Peyer's patch (tissue), 4 donors: ENCODE results near the gene IFFO2. TPM values are rescaled to one million over a fixed set of nuclear protein-coding genes. Genes with fewer than 3 reads are reported as not detected.

Source experiments
- DNase-seq, 3 donors: peaks; one replicate each; pipeline ENCODE4 v3.0.0-alpha.2; 2017 to 2019
- H3K27ac ChIP-seq, 4 donors: fragments of 200-600 bp; sonication (generic); one replicate each; pipeline ENCODE4 v1.5.1; 2016 to 2019
- H3K27me3 ChIP-seq, 2 donors: fragments of 200-600 bp; sonication (generic); one replicate each; pipeline ENCODE4 v1.5.1; 2019
- H3K36me3 ChIP-seq, 3 donors: fragments of 200-600 bp; sonication (generic); one replicate each; pipeline ENCODE4 v1.5.1; 2016 to 2019
- H3K4me1 ChIP-seq, 4 donors: fragments of 200-600 bp; sonication (generic); one replicate each; pipeline ENCODE4 v1.5.1; 2016 to 2019
- H3K4me3 ChIP-seq, 4 donors: fragments of 200-600 bp; sonication (generic); 1 replicate in 3 of 4; 2 replicates in 1 of 4; pipeline ENCODE4 v1.5.1; 2016 to 2019; ENCODE audit warnings: mild to moderate bottlenecking in 1 of 4
- H3K9me3 ChIP-seq, 4 donors: fragments of 200-600 bp; sonication (generic); one replicate each; pipeline ENCODE4 v1.5.1; 2016 to 2019; ENCODE audit warnings: mild to moderate bottlenecking in 1 of 4
- CTCF ChIP-seq, 6 experiments: fragments of 450-650 bp in 4 of 6; fragments of 200-600 bp in 2 of 6; sonication (generic) in 1 of 6; IDR thresholded peaks; one replicate each; pipeline ENCODE4 v1.5.1; 2017 to 2019; ENCODE audit warnings: antibody characterized with exemption in 6 of 6, mild to moderate bottlenecking in 3 of 6, moderate library complexity in 1 of 6
- POLR2A ChIP-seq, 2 donors: fragments of 450-650 bp; IDR thresholded peaks; one replicate each; pipeline ENCODE4 v1.5.1; 2017; ENCODE audit warnings: antibody characterized with exemption in 2 of 2, mild to moderate bottlenecking in 2 of 2, moderate library complexity in 2 of 2
- total RNA-seq, 4 donors: library from RNA; depleted of rRNA; stranded (reverse); fragments of >200 nt; gene quantifications; one replicate each; pipeline ENCODE4 v1.1.0, GENCODE V29; 2016

Gene IFFO2
- total RNA-seq, 4 donors from 2014 or later: 1.9 to 14.9 (median 3.8) TPM

GRCh38 chr1:18866846-18867245, 89.6 kb downstream of the IFFO2 start:
- H3K27ac ChIP-seq: no peak overlapping the region
- H3K9me3 ChIP-seq: no peaks in the 10 kb centered on the region
- H3K4me3 ChIP-seq: no peak overlapping the region
- no peaks in the 10 kb centered on the region for H3K27me3 ChIP-seq
- no peaks in the 10 kb centered on the region for H3K4me1 ChIP-seq
- no peak for TF ChIP-seq POLR2A (IDR thresholded peaks at IDR 0.05)
- TF ChIP-seq CTCF (IDR thresholded peaks at IDR 0.05): no peak
- no peak for DNase-seq
- H3K36me3 ChIP-seq: no peaks in the 10 kb centered on the region

GRCh38 chr1:18866314-18866713, 90.2 kb downstream of the IFFO2 start:
- Histone ChIP-seq H3K27me3 (no peaks in the 10 kb centered on the region), H3K9me3 (no peaks in the 10 kb centered on the region), H3K4me3 (no peak overlapping the region), H3K36me3 (no peaks in the 10 kb centered on the region), H3K4me1 (no peaks in the 10 kb centered on the region), H3K27ac (no peak overlapping the region)
- TF ChIP-seq POLR2A (IDR thresholded peaks at IDR 0.05): no peak
- DNase-seq: no peak

GRCh38 chr1:18865176-18865575, 91.3 kb downstream of the IFFO2 start:
- Histone ChIP-seq H3K36me3 (no peaks in the 10 kb centered on the region), H3K4me1 (no peaks in the 10 kb centered on the region), H3K27me3 (no peaks in the 10 kb centered on the region), H3K4me3 (no peak overlapping the region), H3K27ac (no peak overlapping the region), H3K9me3 (no peaks in the 10 kb centered on the region)
- TF ChIP-seq POLR2A (IDR thresholded peaks at IDR 0.05): no peak
- TF ChIP-seq CTCF (IDR thresholded peaks at IDR 0.05): no peak
- DNase-seq: no peak

- no peak for DNase-seq
- no peaks in the 10 kb centered on the region for H3K36me3 ChIP-seq
- H3K9me3 ChIP-seq: no peaks in the 10 kb centered on the region
- no peak overlapping the region for H3K4me3 ChIP-seq
- H3K27me3 ChIP-seq: no peaks in the 10 kb centered on the region
- no peaks in the 10 kb centered on the region for H3K4me1 ChIP-seq
- TF ChIP-seq POLR2A (IDR thresholded peaks at IDR 0.05) (no peak), CTCF (IDR thresholded peaks at IDR 0.05) (no peak)
- H3K27ac ChIP-seq: no peak overlapping the region
These were observed 94.9 kb downstream of the IFFO2 start for GRCh38 chr1:18861590-18861989.

GRCh38 chr1:18861082-18861481, 95.4 kb downstream of the IFFO2 start:
- no peak for TF ChIP-seq CTCF (IDR thresholded peaks at IDR 0.05)
- TF ChIP-seq POLR2A (IDR thresholded peaks at IDR 0.05): no peak
- H3K36me3 ChIP-seq: no peaks in the 10 kb centered on the region
- no peaks in the 10 kb centered on the region for H3K4me1 ChIP-seq
- DNase-seq: no peak
- H3K27me3 ChIP-seq: no peaks in the 10 kb centered on the region
- no peak overlapping the region for H3K27ac ChIP-seq
- H3K4me3 ChIP-seq: no peak overlapping the region
- no peaks in the 10 kb centered on the region for H3K9me3 ChIP-seq

- Histone ChIP-seq H3K4me3 (no peak within 1 kb of the TSS), H3K4me1 (no peaks in the 10 kb centered on the region), H3K27ac (no peak within 1 kb of the TSS), H3K9me3 (no peaks in the 10 kb centered on the region), H3K27me3 (no peaks in the 10 kb centered on the region), H3K36me3 (no peaks in the 10 kb centered on the region)
- TF ChIP-seq POLR2A (IDR thresholded peaks at IDR 0.05) (no peak), CTCF (IDR thresholded peaks at IDR 0.05) (no peak)
- DNase-seq: no peak
These were observed 96.9 kb downstream of the IFFO2 start, which contains the start of gene TAS1R2 for GRCh38 chr1:18859560-18859959. Gene TAS1R2, minus strand, starts transcription at chr1:18859660. Its CDS starts 0 bp downstream, at chr1:18859660.
